ENCODE results near the gene TMEM40. TPM values are rescaled to one million over a fixed set of nuclear protein-coding genes. Genes with fewer than 3 reads are reported as not detected.
"Not testable (repeated sequence)": the region's sequence is repeated elsewhere in the genome, so short reads cannot be mapped to it uniquely, and the experiment has no call there.

The TMEM40 gene
- polyA plus RNA-seq, 12 donors = 9.7 to 30.7 (median 23.5) TPM; not detected in 1

DNA sequence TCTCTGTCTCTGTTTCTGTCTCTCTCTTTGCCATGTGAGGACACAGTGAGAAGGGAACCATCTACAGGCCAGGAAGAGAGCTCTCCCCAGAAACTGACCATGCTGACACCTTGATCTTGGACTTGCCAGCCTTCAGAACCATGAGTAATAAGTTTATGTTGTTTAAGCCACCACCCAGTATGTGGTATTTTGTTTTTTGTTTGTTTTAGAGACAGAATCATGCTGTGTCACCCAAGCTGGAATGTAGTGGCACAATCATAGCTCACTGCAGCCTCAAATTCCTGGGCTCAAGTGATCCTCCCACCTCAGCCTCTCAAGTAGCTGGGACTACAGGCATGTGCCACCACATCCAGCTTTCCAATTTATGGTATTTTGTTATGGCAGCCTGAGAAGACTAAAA lies 35.7 kb downstream of the TMEM40 start:
- not testable (repeated sequence) for DNase-seq

- DNase-seq = no peak
Measured at GRCh38 chr3:12722226-12722625, 36.8 kb downstream of the TMEM40 start.

GRCh38 chr3:12719984-12720898 lies 38.8 kb downstream of the TMEM40 start:
- DNase-seq = peak; percentile 92

- DNase-seq = no peak
Measured at GRCh38 chr3:12719541-12719940, 39.5 kb downstream of the TMEM40 start.

DNA sequence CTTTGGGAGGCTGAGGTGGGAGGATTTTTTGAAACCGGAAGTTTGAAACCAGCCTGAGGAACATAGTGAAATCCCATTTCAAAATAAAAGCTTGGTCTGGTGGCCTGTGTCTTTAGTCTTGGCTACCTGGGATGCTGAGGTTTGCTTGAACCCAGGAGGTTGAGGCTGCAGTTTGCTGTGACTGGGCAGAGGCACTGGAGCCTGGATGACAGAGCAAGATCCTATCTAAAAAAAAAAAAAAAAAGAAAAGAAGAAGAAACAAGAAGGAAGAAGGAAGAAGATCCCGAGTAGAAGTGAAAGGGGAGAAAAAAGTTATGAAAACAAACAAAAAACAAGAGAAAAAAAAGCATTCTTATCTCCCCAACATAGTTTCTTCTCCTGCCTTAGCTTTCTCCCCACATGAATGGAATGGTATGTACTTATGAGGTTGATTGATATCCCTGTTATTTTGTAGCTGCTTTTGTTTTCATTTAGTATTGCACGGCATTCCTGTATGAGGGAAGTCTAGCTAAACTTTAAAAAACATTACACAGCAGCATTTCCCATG lies 42.4 kb downstream of the TMEM40 start:
- DNase-seq = no peak

DNA sequence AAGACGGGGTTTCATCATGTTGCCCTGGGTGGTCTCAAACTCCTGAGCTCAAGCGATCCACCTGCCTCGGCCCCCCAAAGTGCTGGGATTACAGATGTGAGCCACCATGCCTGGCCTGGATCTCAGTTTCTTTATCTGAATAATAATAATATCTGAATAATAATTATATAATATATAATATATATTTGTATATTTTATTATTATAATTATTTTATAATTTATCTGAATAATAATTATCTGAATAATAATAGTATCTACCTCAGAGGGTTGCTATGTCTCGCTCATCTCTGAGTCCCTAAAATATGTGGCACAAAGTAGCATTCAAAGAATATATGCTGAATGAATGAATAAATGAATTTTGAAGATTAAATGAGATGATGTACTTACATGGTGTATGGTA lies 44.8 kb downstream of the TMEM40 start:
- no peak for DNase-seq

- DNase-seq = no peak
Measured at GRCh38 chr3:12710062-12710461, 49.0 kb downstream of the TMEM40 start.

- DNase-seq = no peak
Measured at GRCh38 chr3:12709334-12709733, 49.7 kb downstream of the TMEM40 start.

DNA sequence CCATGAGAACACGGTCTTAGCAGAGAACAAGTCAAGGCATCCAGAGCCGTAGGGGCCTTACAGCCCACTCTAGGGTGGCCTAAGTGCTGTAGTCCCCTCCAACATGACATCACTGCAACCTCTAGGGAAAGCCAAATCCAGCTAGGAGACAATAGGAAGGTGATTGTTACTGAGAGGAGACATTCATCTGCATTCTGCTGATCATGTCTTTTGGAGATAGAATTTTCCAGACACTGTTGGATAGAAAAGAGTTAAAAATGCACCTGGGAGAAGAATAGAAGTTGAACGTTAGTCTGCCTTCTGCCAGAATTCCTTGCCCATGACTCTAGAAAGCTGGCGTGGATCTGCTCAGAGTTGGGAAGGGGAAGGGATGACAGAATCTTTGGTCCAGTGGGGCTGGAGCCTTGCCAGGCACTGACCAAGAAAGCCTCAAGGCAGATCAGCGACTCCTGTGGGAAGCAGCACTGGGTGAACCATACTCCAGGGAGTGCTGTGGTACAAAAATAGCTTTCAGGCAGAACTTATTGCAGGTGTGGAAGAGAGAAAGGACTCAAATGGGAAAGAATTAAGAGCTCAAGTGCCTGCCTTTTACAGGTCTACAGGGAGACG lies 50.4 kb downstream of the TMEM40 start:
- DNase-seq = no peak

DNA sequence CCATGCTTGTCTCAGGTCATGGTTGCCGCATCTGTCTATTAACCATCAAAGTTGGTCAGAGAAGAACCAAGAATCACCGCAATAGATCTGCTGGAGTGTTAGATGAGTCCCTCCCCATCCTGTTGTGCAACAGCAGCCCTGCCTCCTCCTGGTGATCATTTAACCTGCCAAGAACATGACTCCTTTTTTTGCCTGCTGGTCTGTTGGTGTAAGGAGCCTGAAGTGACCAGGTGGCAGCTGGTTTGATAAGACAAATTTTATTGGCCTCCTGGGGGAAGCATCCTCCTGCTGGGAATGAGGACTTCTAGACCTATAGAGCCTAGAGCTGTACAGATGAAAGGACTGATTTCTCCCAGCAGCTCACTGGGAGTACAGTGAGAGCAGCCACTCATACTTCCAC lies 51.6 kb downstream of the TMEM40 start:
- no peak for DNase-seq

DNA sequence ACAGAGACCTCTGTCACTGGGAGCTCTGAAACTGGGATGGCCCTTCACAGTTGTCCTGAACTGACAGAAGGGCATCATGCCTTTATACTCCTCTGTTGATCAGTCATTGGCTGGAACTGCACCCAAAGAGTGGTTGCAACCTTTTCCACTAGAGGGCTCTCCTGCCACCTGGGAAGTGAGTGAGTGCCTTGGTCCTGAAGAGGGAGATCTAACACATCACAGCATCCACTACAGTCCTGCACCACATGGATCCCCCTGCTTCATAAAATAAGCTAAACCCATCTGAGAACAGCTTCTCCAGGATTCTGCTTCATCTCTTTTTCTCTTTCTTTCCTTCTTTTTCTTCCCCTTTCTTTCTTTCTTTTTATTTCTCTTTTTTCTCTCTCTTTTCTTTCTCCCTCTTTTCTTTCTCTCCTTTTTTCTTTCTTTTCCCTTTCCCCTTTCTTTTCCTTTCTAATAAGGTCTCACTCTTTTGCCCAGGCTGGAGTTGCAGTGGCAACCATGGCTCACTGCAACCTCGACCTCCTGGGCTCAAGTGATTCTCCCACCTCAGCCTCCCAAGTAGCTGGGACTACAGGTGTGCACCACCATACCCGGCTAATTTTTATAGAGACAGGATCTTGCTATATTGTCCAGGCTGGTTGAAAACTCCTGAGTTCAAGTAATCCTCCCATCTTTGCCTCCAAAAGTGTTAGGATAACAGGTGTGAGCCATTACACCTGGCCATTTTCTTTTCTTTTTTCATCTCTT lies 52.4 kb downstream of the TMEM40 start:
- DNase-seq = no peak

- DNase-seq = no peak
Measured at GRCh38 chr3:12705981-12706380, 53.1 kb downstream of the TMEM40 start.

GRCh38 chr3:12705374-12705926 lies 53.6 kb downstream of the TMEM40 start:
- DNase-seq = no peak

GRCh38 chr3:12702501-12702900 lies 56.6 kb downstream of the TMEM40 start:
- no peak for DNase-seq

DNA sequence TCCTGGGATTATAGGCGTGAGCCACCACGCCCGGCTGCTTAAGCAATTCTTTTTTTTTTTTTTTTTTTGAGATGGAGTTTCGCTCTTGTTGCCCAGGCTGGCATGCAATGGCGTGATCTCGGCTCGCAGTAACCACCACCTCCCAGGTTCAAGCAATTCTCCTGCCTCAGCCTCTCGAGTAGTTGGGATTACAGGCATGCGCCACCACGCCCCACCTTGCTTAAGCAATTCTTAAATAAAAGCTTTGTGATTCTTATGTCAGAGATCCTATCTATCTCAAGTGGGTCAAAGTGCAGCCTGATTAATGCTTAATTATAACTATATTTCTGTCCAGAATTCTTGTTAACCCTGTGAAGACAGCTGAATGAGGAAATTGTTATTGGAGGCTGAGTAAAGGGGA lies 57.5 kb downstream of the TMEM40 start:
- not testable (repeated sequence) for DNase-seq

- DNase-seq = no peak
Measured at GRCh38 chr3:12700800-12701199, 58.3 kb downstream of the TMEM40 start.

GRCh38 chr3:12695916-12696315 lies 63.1 kb downstream of the TMEM40 start:
- DNase-seq = no peak

GRCh38 chr3:12695112-12695511 lies 63.9 kb downstream of the TMEM40 start:
- DNase-seq = no peak

DNA sequence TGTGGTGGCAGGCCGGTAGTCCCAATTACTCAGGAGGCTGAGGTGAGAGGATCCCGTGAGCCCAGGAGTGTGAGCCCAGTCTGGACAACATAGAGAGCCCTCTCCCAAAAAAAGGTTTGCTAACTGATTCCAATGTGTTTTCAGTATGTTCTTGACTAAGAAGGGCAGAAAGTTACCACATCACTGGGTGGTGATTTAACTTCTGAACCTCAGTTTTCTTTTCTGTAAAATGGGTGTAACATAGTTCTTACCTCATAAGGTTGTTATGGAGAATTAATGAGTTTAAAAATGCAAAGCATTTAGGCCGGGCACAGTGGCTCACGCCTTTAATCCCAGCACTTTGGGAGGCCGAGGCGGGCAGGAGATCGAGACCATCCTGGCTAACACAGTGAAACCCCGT lies 66.6 kb downstream of the TMEM40 start:
- no peak for DNase-seq

DNA sequence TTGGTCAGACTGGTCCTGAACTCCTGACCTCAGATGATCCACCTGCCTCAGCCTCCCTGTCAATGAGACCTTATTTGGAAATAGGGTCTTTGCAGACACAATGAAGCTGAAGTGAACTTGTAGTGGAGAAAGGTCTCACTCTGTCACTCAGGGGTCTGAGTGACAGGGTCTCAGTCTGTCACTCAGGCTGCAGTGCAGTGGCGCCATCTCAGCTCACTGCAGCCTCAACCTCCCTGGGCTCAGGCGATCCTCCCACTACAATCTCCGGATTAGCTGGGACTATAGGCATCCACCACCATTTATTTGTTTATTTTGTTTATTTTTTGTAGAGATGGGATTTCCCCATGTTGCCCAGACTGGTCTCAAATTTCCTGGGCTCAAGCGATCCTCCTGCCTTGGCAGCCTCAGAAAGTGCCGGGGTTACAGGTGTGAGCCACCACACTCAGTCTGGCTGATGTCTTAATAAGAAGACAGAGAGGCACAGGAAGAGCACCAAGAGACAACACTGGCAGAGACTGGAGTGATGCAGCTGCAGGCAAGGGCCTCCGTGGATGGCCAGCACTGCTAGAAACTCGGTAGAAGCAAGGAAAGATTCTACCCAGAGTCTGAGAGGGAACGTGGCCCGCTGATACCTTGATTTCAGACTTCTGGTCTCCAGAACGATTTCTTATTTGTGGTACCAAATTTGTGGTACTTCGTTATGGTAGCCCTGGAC lies 68.9 kb downstream of the TMEM40 start:
- no peak for DNase-seq

DNA sequence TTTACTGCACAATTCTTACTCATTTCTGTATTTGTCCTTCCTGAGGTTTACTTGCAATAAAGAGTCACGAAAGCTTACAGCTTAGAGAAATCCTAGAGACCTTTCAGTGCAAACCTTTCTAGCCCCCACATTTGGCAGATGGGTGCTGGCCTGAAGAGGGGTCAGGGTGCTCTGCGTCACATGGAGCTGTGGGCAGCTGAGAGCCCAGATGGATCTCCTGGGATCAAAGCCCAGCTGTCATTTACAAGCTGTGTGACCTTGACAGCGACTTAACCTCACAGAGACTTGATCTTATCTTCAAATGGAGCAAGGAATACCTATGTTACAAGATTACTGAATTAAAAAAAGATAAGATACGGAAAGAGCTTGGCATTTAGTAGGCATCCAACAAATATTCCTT lies 71.1 kb downstream of the TMEM40 start:
- no peak for DNase-seq

All from muscle of arm (tissue), 12 donors.